Activated CD4-positive, alpha-beta T cell treated with anti-CD3 and anti-CD28 coated beads for 36 hours (primary cell): ENCODE results near the gene KAT8. TPM values are rescaled to one million over a fixed set of nuclear protein-coding genes. Genes with fewer than 3 reads are reported as not detected.
A peak's percentile ranks its signal among the peaks of the same experiment; 100 is the strongest.

Source experiments
- ATAC-seq: fragments of 200-7000 bp; cut with Tn5 transposase; one replicate; pipeline ENCODE4 v1.10.0; 2021; ENCODE audit warnings: mild to moderate bottlenecking, moderate library complexity
- CTCF ChIA-PET: fragments of 350-600 bp; sonication (Branson Sonifier 250); formaldehyde crosslinking; loops from one replicate; lab custom pipeline; 2021; ENCODE audit warnings: antibody characterized with exemption; lab: Charles Lee
- POLR2A ChIA-PET: fragments of 350-600 bp; sonication (Branson Sonifier 250); formaldehyde crosslinking; loops from one replicate; lab custom pipeline; 2021; ENCODE audit warnings: antibody characterized with exemption, inconsistent platforms; lab: Charles Lee
- DNase-seq: peaks from one replicate; pipeline ENCODE4 v3.0.0-alpha.2; 2020
- H3K27ac Mint-ChIP-seq: one replicate; pipeline ENCODE4 v1.8.0; 2021; ENCODE audit warnings: mixed read lengths
- H3K27me3 Mint-ChIP-seq: one replicate; pipeline ENCODE4 v1.8.0; 2021; ENCODE audit warnings: mixed read lengths
- H3K36me3 Mint-ChIP-seq: one replicate; pipeline ENCODE4 v1.8.0; 2021; ENCODE audit warnings: low read depth, mixed read lengths
- H3K4me1 Mint-ChIP-seq: one replicate; pipeline ENCODE4 v1.8.0; 2021; ENCODE audit warnings: mixed read lengths
- H3K4me3 Mint-ChIP-seq: one replicate; pipeline ENCODE4 v1.8.0; 2021; ENCODE audit warnings: mild to moderate bottlenecking, moderate library complexity, mixed read lengths
- H3K9me3 Mint-ChIP-seq: one replicate; pipeline ENCODE4 v1.8.0; 2021; ENCODE audit warnings: low read depth, mixed read lengths
- intact Hi-C, 2 experiments: fragments of 100-400 bp; cut with DNase I in 1 of 2; cut with micrococcal nuclease in 1 of 2; formaldehyde crosslinking; loops; one replicate each; pipeline versions ENCODE4 v1.14.2 to v1.15.1; 2022 to 2024; cut with DNase I, micrococcal nuclease
- total RNA-seq, 2 experiments: library from RNA; stranded (reverse); gene quantifications; one replicate each; pipeline ENCODE4 v1.2.3, GENCODE V29; 2021

Gene KAT8
- total RNA-seq, 2 experiments from 2014 or later, result 53.6 to 63.1 TPM

- peaks cover 25% of the 10 kb centered on the region for H3K4me1 Mint-ChIP-seq
- POLR2A ChIA-PET, result interaction anchor here (0.6 kb wide), 1 partner anchor 14 kb away, joined by 4 read pairs; no protein-coding TSS in a partner anchor
- H3K27ac Mint-ChIP-seq, result no peak overlapping the region
Measured at GRCh38 chr16:31077592-31078396, 39.7 kb upstream of the KAT8 start.

DNA sequence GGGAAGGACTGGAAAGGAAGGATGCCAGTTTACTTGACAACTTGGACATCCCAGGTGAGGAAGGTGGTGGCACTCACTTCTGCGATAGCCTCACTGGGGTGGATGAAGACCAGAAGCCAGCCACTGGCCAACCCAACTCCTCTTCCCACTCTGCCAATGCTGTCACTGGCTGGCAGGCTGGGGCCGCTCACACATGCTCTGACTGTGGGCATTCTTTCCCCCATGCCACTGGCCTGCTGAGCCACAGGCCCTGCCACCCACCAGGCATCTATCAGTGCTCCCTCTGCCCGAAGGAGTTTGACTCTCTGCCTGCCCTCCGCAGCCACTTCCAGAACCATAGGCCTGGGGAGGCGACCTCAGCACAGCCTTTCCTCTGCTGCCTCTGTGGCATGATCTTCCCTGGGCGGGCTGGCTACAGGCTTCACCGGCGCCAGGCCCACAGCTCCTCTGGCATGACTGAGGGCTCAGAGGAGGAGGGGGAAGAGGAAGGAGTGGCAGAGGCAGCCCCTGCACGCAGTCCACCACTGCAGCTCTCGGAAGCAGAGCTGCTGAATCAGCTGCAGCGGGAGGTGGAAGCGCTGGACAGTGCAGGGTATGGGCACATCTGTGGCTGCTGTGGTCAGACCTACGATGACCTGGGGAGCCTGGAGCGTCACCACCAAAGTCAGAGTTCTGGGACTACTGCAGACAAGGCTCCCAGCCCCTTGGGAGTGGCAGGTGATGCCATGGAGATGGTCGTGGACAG is 38.7 kb upstream of the KAT8 start:
- Mint-ChIP-seq H3K9me3 (no peaks in the 10 kb centered on the region), H3K27ac (no peak overlapping the region), H3K27me3 (no peaks in the 10 kb centered on the region), H3K4me3 (no peak overlapping the region), H3K36me3 (peaks cover 38% of the 10 kb centered on the region), H3K4me1 (peaks cover 25% of the 10 kb centered on the region)
- intact Hi-C loops, result no loop called here
- ChIA-PET CTCF (interaction anchor here (0.7 to 1.3 kb wide), 2 partner anchors 96 to 139 kb away, joined by 3 to 5 read pairs; no protein-coding TSS in a partner anchor), POLR2A (interaction anchor here (0.6 kb wide), 1 partner anchor 13 kb away, joined by 4 read pairs; no protein-coding TSS in a partner anchor)
- DNase-seq (no peak), ATAC-seq (no peak)

More at GRCh38 chr16:31077592-31078396, 39.7 kb upstream of the KAT8 start:
- intact Hi-C loops, result no loop called here
- Mint-ChIP-seq H3K4me3 (no peak overlapping the region), H3K9me3 (no peaks in the 10 kb centered on the region), H3K27me3 (no peaks in the 10 kb centered on the region), H3K36me3 (peaks cover 38% of the 10 kb centered on the region)
- DNase-seq (no peak), ATAC-seq (no peak)
- CTCF ChIA-PET, result interaction anchor here (0.6 to 1.3 kb wide), 2 partner anchors 79 to 95 kb away, joined by 3 to 5 read pairs; no protein-coding TSS in a partner anchor

DNA sequence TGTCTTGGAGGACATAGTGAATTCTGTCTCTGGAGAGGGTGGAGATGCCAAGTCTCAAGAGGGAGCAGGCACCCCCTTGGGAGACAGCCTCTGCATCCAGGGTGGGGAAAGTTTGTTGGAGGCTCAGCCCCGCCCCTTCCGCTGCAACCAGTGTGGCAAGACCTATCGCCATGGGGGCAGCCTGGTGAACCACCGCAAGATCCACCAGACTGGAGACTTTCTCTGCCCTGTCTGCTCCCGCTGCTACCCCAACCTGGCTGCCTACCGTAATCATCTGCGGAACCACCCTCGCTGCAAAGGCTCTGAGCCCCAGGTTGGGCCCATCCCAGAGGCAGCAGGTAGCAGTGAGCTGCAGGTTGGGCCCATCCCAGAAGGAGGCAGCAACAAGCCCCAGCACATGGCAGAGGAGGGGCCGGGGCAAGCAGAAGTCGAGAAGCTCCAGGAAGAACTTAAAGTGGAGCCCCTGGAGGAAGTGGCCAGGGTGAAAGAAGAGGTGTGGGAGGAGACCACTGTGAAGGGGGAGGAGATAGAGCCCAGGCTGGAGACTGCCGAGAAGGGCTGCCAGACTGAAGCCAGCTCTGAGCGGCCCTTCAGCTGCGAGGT is 38.0 kb upstream of the KAT8 start:
- POLR2A ChIA-PET, result interaction anchor here (0.6 to 0.7 kb wide), 2 partner anchors 38 to 101 kb away, joined by 3 read pairs; partner anchors contain the start of gene KAT8
- Mint-ChIP-seq H3K27ac (no peak overlapping the region), H3K27me3 (no peaks in the 10 kb centered on the region), H3K9me3 (no peaks in the 10 kb centered on the region), H3K36me3 (peaks cover 38% of the 10 kb centered on the region), H3K4me3 (no peak overlapping the region), H3K4me1 (peaks cover 25% of the 10 kb centered on the region)
- no peak for DNase-seq
- no peak for ATAC-seq
- CTCF ChIA-PET, result interaction anchor here (0.7 kb wide), 1 partner anchor 140 kb away, joined by 3 read pairs; no protein-coding TSS in a partner anchor
- intact Hi-C loops, result no loop called here

DNA sequence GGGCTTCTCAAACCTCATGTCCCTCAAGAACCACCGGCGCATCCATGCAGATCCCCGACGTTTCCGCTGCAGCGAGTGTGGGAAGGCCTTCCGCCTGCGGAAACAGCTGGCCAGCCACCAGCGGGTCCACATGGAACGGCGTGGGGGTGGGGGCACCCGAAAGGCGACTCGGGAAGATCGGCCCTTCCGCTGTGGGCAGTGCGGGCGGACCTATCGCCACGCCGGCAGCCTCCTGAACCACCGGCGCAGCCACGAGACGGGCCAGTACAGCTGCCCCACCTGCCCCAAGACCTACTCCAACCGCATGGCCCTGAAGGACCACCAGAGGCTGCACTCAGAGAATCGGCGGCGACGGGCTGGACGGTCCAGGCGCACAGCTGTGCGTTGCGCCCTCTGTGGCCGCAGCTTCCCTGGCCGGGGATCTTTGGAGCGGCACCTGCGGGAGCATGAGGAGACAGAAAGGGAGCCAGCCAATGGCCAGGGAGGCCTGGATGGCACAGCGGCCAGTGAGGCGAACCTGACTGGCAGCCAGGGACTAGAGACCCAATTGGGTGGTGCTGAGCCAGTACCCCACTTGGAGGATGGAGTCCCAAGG is 37.3 kb upstream of the KAT8 start:
- H3K27me3 Mint-ChIP-seq, result no peaks in the 10 kb centered on the region
- no peak overlapping the region for H3K4me3 Mint-ChIP-seq
- DNase-seq, result no peak
- ATAC-seq, result no peak
- H3K27ac Mint-ChIP-seq, result no peak overlapping the region
- POLR2A ChIA-PET, result interaction anchor here (0.6 to 0.7 kb wide), 2 partner anchors 37 to 100 kb away, joined by 3 read pairs; partner anchors contain the start of gene KAT8
- H3K36me3 Mint-ChIP-seq, result peaks cover 32% of the 10 kb centered on the region
- CTCF ChIA-PET, result interaction anchor here (0.8 kb wide), 1 partner anchor 96 kb away, joined by 3 read pairs; no protein-coding TSS in a partner anchor
- intact Hi-C loops, result no loop called here
- H3K9me3 Mint-ChIP-seq, result no peaks in the 10 kb centered on the region
- H3K4me1 Mint-ChIP-seq, result peaks cover 19% of the 10 kb centered on the region

DNA sequence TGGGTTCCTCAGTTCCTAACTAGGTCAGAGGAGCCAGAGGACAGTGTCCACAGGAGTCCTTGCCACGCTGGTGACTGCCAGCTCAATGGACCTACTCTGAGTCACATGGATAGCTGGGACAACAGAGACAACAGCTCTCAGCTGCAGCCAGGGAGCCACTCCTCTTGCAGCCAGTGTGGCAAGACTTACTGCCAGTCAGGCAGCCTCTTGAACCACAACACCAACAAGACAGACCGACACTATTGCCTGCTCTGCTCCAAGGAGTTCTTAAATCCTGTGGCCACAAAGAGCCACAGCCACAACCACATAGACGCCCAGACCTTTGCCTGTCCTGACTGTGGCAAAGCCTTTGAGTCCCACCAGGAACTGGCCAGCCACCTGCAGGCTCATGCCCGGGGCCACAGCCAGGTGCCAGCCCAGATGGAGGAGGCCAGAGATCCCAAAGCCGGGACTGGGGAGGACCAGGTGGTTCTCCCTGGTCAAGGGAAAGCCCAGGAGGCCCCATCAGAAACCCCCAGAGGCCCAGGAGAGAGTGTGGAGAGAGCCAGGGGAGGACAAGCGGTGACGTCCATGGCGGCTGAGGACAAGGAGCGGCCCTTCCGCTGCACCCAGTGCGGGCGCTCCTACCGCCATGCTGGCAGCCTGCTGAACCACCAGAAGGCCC is 36.6 kb upstream of the KAT8 start:
- H3K27ac Mint-ChIP-seq, result no peak overlapping the region
- CTCF ChIA-PET, result interaction anchor here (0.8 kb wide), 1 partner anchor 96 kb away, joined by 3 read pairs; no protein-coding TSS in a partner anchor
- peaks cover 13% of the 10 kb centered on the region for H3K4me1 Mint-ChIP-seq
- no peak overlapping the region for H3K4me3 Mint-ChIP-seq
- no peak for ATAC-seq
- H3K9me3 Mint-ChIP-seq, result no peaks in the 10 kb centered on the region
- DNase-seq, result no peak
- POLR2A ChIA-PET, result no interaction called here
- peaks cover 32% of the 10 kb centered on the region for H3K36me3 Mint-ChIP-seq
- no peaks in the 10 kb centered on the region for H3K27me3 Mint-ChIP-seq
- intact Hi-C loops, result no loop called here

DNA sequence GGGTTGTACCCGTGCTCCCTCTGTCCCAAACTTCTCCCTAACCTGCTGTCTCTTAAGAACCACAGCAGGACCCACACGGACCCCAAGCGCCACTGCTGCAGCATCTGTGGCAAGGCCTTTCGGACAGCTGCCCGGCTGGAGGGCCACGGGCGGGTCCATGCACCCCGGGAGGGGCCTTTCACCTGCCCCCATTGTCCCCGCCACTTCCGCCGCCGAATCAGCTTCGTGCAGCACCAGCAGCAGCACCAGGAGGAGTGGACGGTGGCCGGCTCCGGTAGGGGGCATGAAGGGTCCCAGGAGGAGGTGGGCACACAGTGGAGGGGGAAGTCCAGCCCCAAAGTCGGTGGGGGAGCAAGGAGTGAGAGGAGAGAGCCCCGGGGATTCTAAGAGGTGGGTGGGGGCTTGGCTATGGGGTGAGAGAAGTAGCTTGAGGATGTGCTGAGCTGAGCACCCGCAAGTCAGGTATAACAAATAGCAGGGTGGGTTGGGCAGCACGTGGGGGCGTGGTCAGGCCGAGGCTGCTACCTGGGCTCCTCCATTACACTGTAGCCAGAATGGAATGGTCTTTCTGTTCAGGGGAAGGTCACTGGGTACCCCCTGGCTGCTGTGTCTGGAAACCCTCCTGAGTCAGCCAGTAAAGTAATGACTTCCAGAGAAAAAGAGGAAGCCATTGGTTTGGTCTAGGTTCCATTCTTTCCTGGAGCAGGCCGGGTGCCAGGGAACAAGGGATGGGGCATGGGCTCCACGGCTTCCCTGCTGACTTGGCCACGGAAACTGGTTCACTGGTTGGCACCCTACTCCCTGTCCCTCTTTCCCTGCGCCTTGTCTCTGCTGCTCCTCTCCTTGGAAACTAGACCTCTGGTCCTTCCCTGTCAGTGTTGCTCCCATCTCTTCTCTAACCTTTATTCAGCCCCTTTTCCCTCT is 35.8 kb upstream of the KAT8 start:
- Mint-ChIP-seq H3K27ac (peak overlapping the region; percentile 8), H3K4me3 (no peak overlapping the region), H3K9me3 (no peaks in the 10 kb centered on the region), H3K27me3 (no peaks in the 10 kb centered on the region), H3K36me3 (peaks cover 29% of the 10 kb centered on the region), H3K4me1 (peaks cover 8% of the 10 kb centered on the region)
- no peak for ATAC-seq
- no peak for DNase-seq
- ChIA-PET CTCF (no interaction called here), POLR2A (no interaction called here)
- intact Hi-C loops, result no loop called here

DNA sequence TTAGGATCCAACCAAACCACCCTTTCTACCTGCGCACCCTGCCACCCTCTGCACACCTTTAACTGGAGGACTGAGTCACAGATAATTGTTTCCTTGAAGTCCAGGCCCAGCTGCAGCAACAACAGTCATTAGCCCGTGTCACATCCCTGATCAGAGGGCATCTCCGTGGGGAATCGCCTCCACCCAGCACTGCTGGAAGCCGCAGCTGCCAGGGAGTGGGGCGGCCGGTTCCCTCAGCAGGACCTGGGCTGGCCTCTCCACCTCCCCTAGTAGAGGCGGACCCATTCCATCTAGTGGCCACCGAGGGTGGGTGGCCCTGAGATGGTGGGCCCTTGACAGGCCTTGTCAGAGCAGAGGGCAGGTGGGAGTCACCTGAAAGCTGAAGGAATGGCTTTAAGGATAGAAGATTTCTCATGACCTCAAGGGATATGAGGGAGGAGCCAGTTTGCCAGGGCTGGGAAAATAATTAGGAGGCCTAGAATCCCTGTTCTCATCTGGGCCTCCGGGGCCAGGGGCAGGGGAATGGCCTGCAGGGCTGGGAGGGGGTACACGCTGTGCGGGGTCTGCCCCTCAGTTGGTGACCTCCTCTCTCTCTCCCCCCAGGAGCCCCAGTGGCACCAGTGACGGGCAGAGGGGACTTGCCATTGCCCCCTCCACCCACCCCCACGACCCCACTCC is 35.0 kb upstream of the KAT8 start:
- Mint-ChIP-seq H3K27me3 (no peaks in the 10 kb centered on the region), H3K9me3 (no peaks in the 10 kb centered on the region), H3K4me1 (peaks cover 8% of the 10 kb centered on the region), H3K27ac (peak overlapping the region; percentile 8), H3K36me3 (peaks cover 24% of the 10 kb centered on the region), H3K4me3 (no peak overlapping the region)
- CTCF ChIA-PET, result interaction anchor here (1.0 kb wide), 1 partner anchor 60 kb away, joined by 3 read pairs; no protein-coding TSS in a partner anchor
- no peak for DNase-seq
- ATAC-seq, result no peak
- POLR2A ChIA-PET, result no interaction called here
- intact Hi-C loops, result no loop called here

- DNase-seq (no peak), ATAC-seq (no peak)
- Mint-ChIP-seq H3K36me3 (peaks cover 18% of the 10 kb centered on the region), H3K27ac (no peak overlapping the region), H3K4me3 (no peak overlapping the region), H3K9me3 (no peaks in the 10 kb centered on the region), H3K4me1 (peaks cover 8% of the 10 kb centered on the region), H3K27me3 (no peaks in the 10 kb centered on the region)
- POLR2A ChIA-PET, result no interaction called here
- intact Hi-C loops, result no loop called here
- CTCF ChIA-PET, result interaction anchor here (1.0 kb wide), 1 partner anchor 60 kb away, joined by 3 read pairs; no protein-coding TSS in a partner anchor
Measured at GRCh38 chr16:31083081-31083480, 34.4 kb upstream of the KAT8 start.

DNA sequence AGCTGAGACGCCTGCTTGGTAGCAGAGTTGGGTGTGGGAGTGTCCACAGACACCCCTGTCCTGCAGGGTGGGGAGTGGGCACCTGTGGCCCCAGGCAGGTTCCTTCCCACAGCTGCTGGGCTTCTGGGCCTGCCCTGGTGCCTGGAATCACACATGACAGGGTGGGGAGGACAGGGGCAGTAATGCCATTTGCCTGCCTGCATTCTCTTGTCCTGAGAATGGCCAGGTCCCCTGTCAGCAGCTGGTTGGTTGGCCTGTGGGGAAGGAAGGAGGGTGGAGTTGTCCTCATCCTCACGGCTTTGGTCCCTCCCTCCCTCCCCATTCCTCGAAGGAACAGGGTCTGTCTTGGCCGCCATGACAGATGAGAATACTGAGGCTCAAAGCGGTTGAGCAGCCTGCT is 33.9 kb upstream of the KAT8 start:
- Mint-ChIP-seq H3K36me3 (peaks cover 14% of the 10 kb centered on the region), H3K27ac (no peak overlapping the region), H3K4me3 (no peak overlapping the region), H3K9me3 (no peaks in the 10 kb centered on the region), H3K27me3 (no peaks in the 10 kb centered on the region), H3K4me1 (peaks cover 8% of the 10 kb centered on the region)
- no peak for DNase-seq
- CTCF ChIA-PET, result interaction anchor here (1.0 kb wide), 1 partner anchor 59 kb away, joined by 3 read pairs; no protein-coding TSS in a partner anchor
- no peak for ATAC-seq
- POLR2A ChIA-PET, result no interaction called here
- intact Hi-C loops, result no loop called here
